IMR-90 (cell line): ENCODE results near the gene RAB9A.

Source experiments
- BHLHE40 ChIP-seq: fragments of 150-350 bp; IDR thresholded peaks from 2 replicates; pipeline ENCODE4 v1.6.1; 2016; ENCODE audit warnings: mild to moderate bottlenecking, low read depth, low read length
- CHD1 ChIP-seq: IDR thresholded peaks from 2 replicates; pipeline ENCODE4 v1.6.1; 2012; ENCODE audit warnings: low read depth, low read length, improper control_type of control experiment
- MAFK ChIP-seq: IDR thresholded peaks from 2 replicates; pipeline ENCODE4 v1.6.1; 2012; ENCODE audit warnings: low read depth, low read length, improper control_type of control experiment
- MXI1 ChIP-seq: IDR thresholded peaks from 2 replicates; pipeline ENCODE4 v1.6.1; 2012; ENCODE audit warnings: low read depth, mild to moderate bottlenecking, low read length, moderate library complexity, borderline replicate concordance
- NFE2L2 ChIP-seq: fragments of 150-350 bp; IDR thresholded peaks from 2 replicates; pipeline ENCODE4 v1.6.1; 2016; ENCODE audit warnings: low read depth, mild to moderate bottlenecking, low read length
- POLR2A ChIP-seq: IDR thresholded peaks from 2 replicates; pipeline ENCODE4 v1.6.1; 2012; ENCODE audit warnings: mild to moderate bottlenecking, low read depth, low read length
- RAD21 ChIP-seq: IDR thresholded peaks from 2 replicates; pipeline ENCODE4 v1.6.1; 2012; ENCODE audit warnings: low read length, improper control_type of control experiment
- RCOR1 ChIP-seq: IDR thresholded peaks from 2 replicates; pipeline ENCODE4 v1.6.1; 2012; ENCODE audit warnings: mild to moderate bottlenecking, low read length, improper control_type of control experiment; ENCODE audit not compliant: insufficient replicate concordance
- RFX5 ChIP-seq: IDR thresholded peaks from 2 replicates; pipeline ENCODE4 v1.8.0; 2012; ENCODE audit warnings: low read depth, mild to moderate bottlenecking, low read length, moderate library complexity
- SMC3 ChIP-seq: fragments of 150-350 bp; IDR thresholded peaks from 2 replicates; pipeline ENCODE4 v1.6.1; 2016; ENCODE audit warnings: low read depth, mild to moderate bottlenecking, antibody characterized with exemption, low read length, moderate library complexity
- TF ChIP-seq, protein P1 (sequence below): fragments of 150-350 bp; IDR thresholded peaks from 2 replicates; pipeline ENCODE4 v1.6.1; 2017; ENCODE audit warnings: mild to moderate bottlenecking, antibody characterized with exemption, low read length, low read depth
- TF ChIP-seq, protein P2 (sequence below): conservative IDR thresholded peaks from 2 replicates; pipeline ENCODE4 v1.5.1; 2012; ENCODE audit warnings: mild to moderate bottlenecking, low read depth, low read length, improper control_type of control experiment

DNA sequence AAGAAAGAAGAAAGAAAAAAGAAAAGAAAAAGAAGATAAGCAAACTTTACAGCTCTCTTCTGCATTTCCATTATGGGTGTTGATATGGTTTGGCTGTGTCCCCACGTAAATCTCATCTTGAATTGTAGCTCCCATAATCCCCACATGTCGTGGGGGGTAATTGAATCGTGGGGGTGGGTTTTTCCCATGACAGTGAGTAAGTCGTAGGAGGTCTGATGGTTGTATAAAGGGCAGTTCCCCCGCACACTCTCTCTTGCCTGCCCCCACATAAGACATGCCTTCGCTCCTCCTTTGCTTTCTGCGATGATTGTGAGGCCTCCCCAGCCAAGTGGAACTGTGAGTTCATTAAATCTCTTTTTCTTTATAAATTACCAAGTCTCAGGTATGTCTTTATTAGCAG, 7.3 kb upstream of the RAB9A start:
- TF ChIP-seq, protein P1, sequence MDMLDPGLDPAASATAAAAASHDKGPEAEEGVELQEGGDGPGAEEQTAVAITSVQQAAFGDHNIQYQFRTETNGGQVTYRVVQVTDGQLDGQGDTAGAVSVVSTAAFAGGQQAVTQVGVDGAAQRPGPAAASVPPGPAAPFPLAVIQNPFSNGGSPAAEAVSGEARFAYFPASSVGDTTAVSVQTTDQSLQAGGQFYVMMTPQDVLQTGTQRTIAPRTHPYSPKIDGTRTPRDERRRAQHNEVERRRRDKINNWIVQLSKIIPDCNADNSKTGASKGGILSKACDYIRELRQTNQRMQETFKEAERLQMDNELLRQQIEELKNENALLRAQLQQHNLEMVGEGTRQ, result no peak
- TF ChIP-seq, protein P2, sequence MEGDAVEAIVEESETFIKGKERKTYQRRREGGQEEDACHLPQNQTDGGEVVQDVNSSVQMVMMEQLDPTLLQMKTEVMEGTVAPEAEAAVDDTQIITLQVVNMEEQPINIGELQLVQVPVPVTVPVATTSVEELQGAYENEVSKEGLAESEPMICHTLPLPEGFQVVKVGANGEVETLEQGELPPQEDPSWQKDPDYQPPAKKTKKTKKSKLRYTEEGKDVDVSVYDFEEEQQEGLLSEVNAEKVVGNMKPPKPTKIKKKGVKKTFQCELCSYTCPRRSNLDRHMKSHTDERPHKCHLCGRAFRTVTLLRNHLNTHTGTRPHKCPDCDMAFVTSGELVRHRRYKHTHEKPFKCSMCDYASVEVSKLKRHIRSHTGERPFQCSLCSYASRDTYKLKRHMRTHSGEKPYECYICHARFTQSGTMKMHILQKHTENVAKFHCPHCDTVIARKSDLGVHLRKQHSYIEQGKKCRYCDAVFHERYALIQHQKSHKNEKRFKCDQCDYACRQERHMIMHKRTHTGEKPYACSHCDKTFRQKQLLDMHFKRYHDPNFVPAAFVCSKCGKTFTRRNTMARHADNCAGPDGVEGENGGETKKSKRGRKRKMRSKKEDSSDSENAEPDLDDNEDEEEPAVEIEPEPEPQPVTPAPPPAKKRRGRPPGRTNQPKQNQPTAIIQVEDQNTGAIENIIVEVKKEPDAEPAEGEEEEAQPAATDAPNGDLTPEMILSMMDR, result no peak
- TF ChIP-seq RCOR1 (no peak), RFX5 (no peak), POLR2A (no peak), MAFK (no peak), NFE2L2 (no peak), SMC3 (no peak), RAD21 (no peak), CHD1 (no peak), MXI1 (no peak), BHLHE40 (no peak)
